Measurements from ENCODE around the gene RUFY3. TPM values are rescaled to one million over a fixed set of nuclear protein-coding genes. Genes with fewer than 3 reads are reported as not detected.

The RUFY3 gene
- total RNA-seq, 1 experiment from 2014 or later: 48.0 TPM

DNA sequence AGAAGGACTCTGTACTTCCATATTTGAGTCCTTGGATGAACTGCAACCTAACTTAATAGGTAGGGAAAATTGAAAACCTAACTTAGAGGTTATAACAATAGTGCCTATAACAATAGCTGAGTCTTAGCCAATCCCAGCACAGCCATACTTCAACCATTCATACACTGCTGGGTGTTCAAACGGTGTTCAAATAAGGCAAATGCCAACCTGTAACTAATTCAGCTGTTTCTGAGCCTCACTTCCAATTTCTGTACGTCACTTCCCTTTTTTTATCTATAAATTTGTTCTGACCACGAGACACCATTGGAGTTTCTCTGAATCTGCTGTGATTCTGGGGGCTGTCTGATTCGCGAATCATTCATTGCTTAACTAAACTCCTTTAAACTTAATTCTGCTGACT is 127.5 kb downstream of the RUFY3 start:
- Histone ChIP-seq H2AK5ac (ENCODE audit: insufficient read length, low read length) (no peak overlapping the region), H3K27ac (ENCODE audit: insufficient read length, low read depth, low read length) (no peak overlapping the region), H3K4me2 (ENCODE audit: insufficient read depth, insufficient read length, low read length) (no peak overlapping the region), H3K14ac (ENCODE audit: insufficient read depth, low read length) (no peak overlapping the region), H3K23ac (ENCODE audit: insufficient read length, low read depth, low read length) (no peak overlapping the region), H3K56ac (ENCODE audit: insufficient read length, low read depth, low read length) (no peak overlapping the region), H3K27me3 (ENCODE audit: insufficient read depth, low read length) (no peaks in the 10 kb centered on the region), H2AFZ (ENCODE audit: low read length) (no peak overlapping the region), H2BK5ac (ENCODE audit: insufficient read length, low read length) (no peak overlapping the region), H4K8ac (replicated peaks; ENCODE audit: insufficient read length, low read depth, low read length) (no peak overlapping the region), H3K18ac (ENCODE audit: insufficient read length, low read depth, low read length) (no peak overlapping the region), H2BK15ac (ENCODE audit: low read depth, low read length) (no peak overlapping the region), H2BK12ac (ENCODE audit: insufficient read length, low read depth, low read length) (no peak overlapping the region), H3T11ph (ENCODE audit: low read length) (no peak overlapping the region), H2BK120ac (ENCODE audit: low read depth, low read length, poor library complexity, severe bottlenecking) (no peak overlapping the region), H3K9me3 (ENCODE audit: control insufficient read depth, low read depth, low read length) (no peaks in the 10 kb centered on the region), H4K20me1 (ENCODE audit: control insufficient read depth, insufficient read depth, insufficient read length) (no peaks in the 10 kb centered on the region), H4K91ac (ENCODE audit: insufficient read length, low read depth, low read length) (no peak overlapping the region), H3K79me1 (ENCODE audit: insufficient read depth, low read depth, low read length, poor library complexity, severe bottlenecking) (no peaks in the 10 kb centered on the region), H3K79me2 (ENCODE audit: insufficient read depth, low read length) (no peaks in the 10 kb centered on the region), H3K4me1 (ENCODE audit: insufficient read depth, low read length) (no peaks in the 10 kb centered on the region), H4K5ac (ENCODE audit: insufficient read length, low read depth, low read length) (no peak overlapping the region), H2BK20ac (ENCODE audit: low read depth, low read length, poor library complexity, severe bottlenecking) (no peak overlapping the region), H3K4ac (ENCODE audit: low read depth, low read length) (no peak overlapping the region), H3K9ac (ENCODE audit: extremely low read depth, insufficient read length, low read length) (no peak overlapping the region), H3K23me2 (ENCODE audit: insufficient read length, low read depth, low read length, poor library complexity, severe bottlenecking) (no peaks in the 10 kb centered on the region)
- WGBS (ENCODE audit: extremely low coverage, insufficient read length, low lambda C conversion rate): no CpG with 5 or more reads among the region's 5 CpGs
- H3K4me3 Mint-ChIP-seq: no peak overlapping the region
- no peak for DNase-seq
- no peaks in the 10 kb centered on the region; the same call in 1 of the 2 replicates for H3K27me3 Mint-ChIP-seq (ENCODE audit: low read depth)
- H3K9me3 Mint-ChIP-seq: no peaks in the 10 kb centered on the region
- TF ChIP-seq CTCF (conservative IDR thresholded peaks at IDR 0.05): no peak
- H3K27ac Mint-ChIP-seq: no peak overlapping the region
- H3K36me3 Mint-ChIP-seq (ENCODE audit: insufficient read depth in 1 of 3, low read depth in 3 of 3): no peaks in the 10 kb centered on the region
- 0 out of 4 replicates have a peak, but pooled peaks cover 0 to 2% of the 10 kb centered on the region in 2 experiments for H3K4me1 Mint-ChIP-seq

Data from H9 (cell line).